HT1080 (cell line): ENCODE measurements around the gene ADGRG3. TPM values are rescaled to one million over a fixed set of nuclear protein-coding genes. Genes with fewer than 3 reads are reported as not detected.

Source experiments
- DNase-seq: peaks from one replicate; pipeline ENCODE4 v3.0.0-alpha.2; 2015; ENCODE audit warnings: low read depth
- polyA plus RNA-seq, 2 experiments: library from polyadenylated mRNA; depleted of rRNA; stranded (reverse); fragments of >200 nt; gene quantifications; 2 replicates each; pipeline ENCODE4 v1.2.3, GENCODE V29; 2015
- total RNA-seq: library from RNA; depleted of rRNA; stranded (reverse); fragments of >200 nt; shearing (Covaris generic); gene quantifications from 2 replicates; pipeline ENCODE4 v1.2.3, GENCODE V29; 2014; rRNA removed

Gene ADGRG3
- total RNA-seq: not detected in 2 replicates
- 0.15 TPM in 1 of 2 replicates, not detected in the other for polyA plus RNA-seq (2015; cell fraction: cytosol; rRNA removed)
- polyA plus RNA-seq (2015; cell fraction: nucleus; rRNA removed): 0.45 and 0.58 TPM in 2 replicates

- no peak for DNase-seq
Measured at GRCh38 chr16:57668263-57668571, at the start of gene ADGRG3. ADGRG3 (plus strand) TSS chr16:57668306; CDS start chr16:57668348, 42 bp downstream.

GRCh38 chr16:57619133-57619605 is 48.9 kb upstream of the ADGRG3 start:
- no peak for DNase-seq

- DNase-seq: no peak
Measured at GRCh38 chr16:57619606-57620334, 48.3 kb upstream of the ADGRG3 start.

GRCh38 chr16:57620335-57621231 is 47.5 kb upstream of the ADGRG3 start:
- DNase-seq: no peak

GRCh38 chr16:57621521-57622271 is 46.4 kb upstream of the ADGRG3 start:
- no peak for DNase-seq

- DNase-seq: no peak
Measured at GRCh38 chr16:57622361-57623250, 45.5 kb upstream of the ADGRG3 start.

- peak; percentile 81 for DNase-seq
Measured at GRCh38 chr16:57623251-57624043, 44.7 kb upstream of the ADGRG3 start.

- peak; percentile 31 for DNase-seq
Measured at GRCh38 chr16:57624044-57624688, 43.9 kb upstream of the ADGRG3 start.

- no peak for DNase-seq
Measured at GRCh38 chr16:57624806-57625500, 43.2 kb upstream of the ADGRG3 start.

- DNase-seq: no peak
Measured at GRCh38 chr16:57626420-57627170, 41.5 kb upstream of the ADGRG3 start.

GRCh38 chr16:57627184-57627871 is 40.8 kb upstream of the ADGRG3 start:
- DNase-seq: peak; percentile 94

- peak; percentile 99 for DNase-seq
Measured at GRCh38 chr16:57628008-57628781, 39.9 kb upstream of the ADGRG3 start, which contains the start of gene ADGRG1. ADGRG1 (plus strand) TSS chr16:57628630; CDS start chr16:57650288, 21,658 bp downstream.

- DNase-seq: no peak
Measured at GRCh38 chr16:57628783-57629293, 39.3 kb upstream of the ADGRG3 start.

GRCh38 chr16:57629516-57630406 is 38.3 kb upstream of the ADGRG3 start:
- no peak for DNase-seq

- DNase-seq: no peak
Measured at GRCh38 chr16:57630407-57630797, 37.7 kb upstream of the ADGRG3 start.
